Upper lobe of left lung (tissue), 6 donors: Measurements from ENCODE around the gene SLC36A4. TPM values are rescaled to one million over a fixed set of nuclear protein-coding genes. Genes with fewer than 3 reads are reported as not detected.
A peak's percentile ranks its signal among the peaks of the same experiment; 100 is the strongest.

Source experiments
- ATAC-seq, 2 donors: fragments of 200-7000 bp; cut with Tn5 transposase; one replicate each; pipeline ENCODE4 v1.9.1; 2022; ENCODE audit warnings: mild to moderate bottlenecking in 2 of 2, moderate library complexity in 2 of 2; ENCODE audit not compliant: low FRiP score in 2 of 2
- DNase-seq, 2 donors: peaks; one replicate each; pipeline ENCODE4 v3.0.0-alpha.2; 2019 to 2020
- H3K27ac ChIP-seq, 4 donors: fragments of 200-600 bp; sonication (generic); one replicate each; pipeline ENCODE4 v1.5.1; 2016 to 2019
- H3K27me3 ChIP-seq, 4 donors: fragments of 200-600 bp; sonication (generic); one replicate each; pipeline ENCODE4 v1.5.1; 2017 to 2019
- H3K36me3 ChIP-seq, 4 donors: fragments of 200-600 bp; sonication (generic); one replicate each; pipeline ENCODE4 v1.5.1; 2016 to 2019
- H3K4me1 ChIP-seq, 4 donors: fragments of 200-600 bp; sonication (generic); one replicate each; pipeline ENCODE4 v1.5.1; 2018 to 2019
- H3K4me3 ChIP-seq, 4 donors: fragments of 200-600 bp; sonication (generic); one replicate each; pipeline ENCODE4 v1.5.1; 2017 to 2019; ENCODE audit warnings: mild to moderate bottlenecking in 2 of 4, moderate library complexity in 1 of 4
- H3K9me3 ChIP-seq, 4 donors: fragments of 200-600 bp; sonication (generic); one replicate each; pipeline ENCODE4 v1.5.1; 2018 to 2019
- EP300 ChIP-seq, 4 donors: sonication (generic); formaldehyde crosslinking; IDR thresholded peaks; one replicate each; pipeline ENCODE4 v1.5.1; 2017; ENCODE audit warnings: antibody characterized with exemption in 4 of 4, control low read depth in 2 of 4
- POLR2A ChIP-seq, 4 donors: fragments of 450-650 bp; IDR thresholded peaks; one replicate each; pipeline ENCODE4 v1.5.1; 2016 to 2017; ENCODE audit warnings: antibody characterized with exemption in 4 of 4, mild to moderate bottlenecking in 2 of 4
- POLR2AphosphoS5 ChIP-seq, 2 donors: sonication (generic); formaldehyde crosslinking; IDR thresholded peaks; one replicate each; pipeline ENCODE4 v1.5.1; 2017; ENCODE audit warnings: antibody characterized with exemption in 2 of 2
- WGBS, 2 donors: methylation state at CpG; one replicate each; pipeline ENCODE4 v1.1.5; 2017 to 2018; 5-methylcytosine and 5-hydroxymethylcytosine counted together
- total RNA-seq, 6 donors: library from RNA; depleted of rRNA in 4 of 6; stranded (reverse); fragments of >200 nt in 4 of 6; gene quantifications; one replicate each; pipeline versions ENCODE4 v1.1.0 to v1.2.1, GENCODE V29; 2016 to 2021
- TF ChIP-seq, protein P1 (sequence below), 6 experiments: fragments of 450-650 bp in 4 of 6; fragments of 200-600 bp in 2 of 6; sonication (generic) in 2 of 6; IDR thresholded peaks; one replicate each; pipeline ENCODE4 v1.5.1; 2016 to 2019; ENCODE audit warnings: antibody characterized with exemption in 6 of 6
- donor health status: DM: no; HTN: no; CAD: no; lungs with moderate emphysema.
- donor health status: DM: no; HTN: yes; CAD: no; lungs with severe emphysema.

SLC36A4 gene
- total RNA-seq, 6 donors from 2014 or later: 11.4 to 37.9 (median 16.7) TPM

DNA sequence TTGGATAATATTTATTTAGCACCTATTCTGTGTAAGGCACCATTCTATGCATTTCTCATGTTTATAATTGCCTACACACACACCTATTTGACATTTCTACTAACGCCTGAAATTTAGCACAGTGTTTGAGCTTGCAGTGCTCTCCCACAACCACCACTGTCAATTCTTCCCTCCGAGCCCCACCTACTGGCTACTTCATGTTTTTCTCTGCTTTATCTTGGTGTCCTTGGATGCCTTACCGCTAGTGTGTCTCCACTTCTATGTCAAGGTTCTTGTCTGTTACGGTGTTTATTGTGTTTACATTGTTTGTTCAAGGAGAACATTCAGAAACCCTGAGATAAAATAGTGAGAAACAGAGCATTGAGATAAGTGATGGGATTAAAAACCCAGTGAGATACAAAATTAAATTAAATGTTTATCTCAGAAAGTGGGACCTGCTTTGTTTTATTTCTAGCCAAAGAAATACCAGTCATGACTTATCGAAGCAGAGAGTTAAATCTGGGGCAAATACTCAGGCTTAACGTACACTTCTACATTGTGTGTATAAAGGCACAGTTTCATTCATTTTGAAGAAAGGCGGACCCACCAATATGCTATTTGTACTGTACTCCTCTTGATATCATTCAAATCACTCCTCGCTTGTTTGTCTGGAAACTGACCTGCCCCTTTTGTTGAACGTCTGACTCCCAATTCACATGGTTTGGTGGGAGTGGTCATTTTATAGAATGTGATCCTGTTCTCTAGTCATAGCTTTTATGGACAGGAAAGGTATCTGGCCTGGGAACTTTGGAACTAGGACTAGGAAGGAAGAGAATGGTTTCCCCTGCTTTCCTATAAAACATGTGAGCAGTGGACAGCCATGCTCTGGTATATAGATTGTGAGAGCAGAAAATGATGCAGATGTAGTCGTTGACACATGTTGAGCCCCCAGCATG, 39.2 kb upstream of the SLC36A4 start:
- Histone ChIP-seq H3K4me3 (no peak overlapping the region), H3K36me3 (no peaks in the 10 kb centered on the region), H3K9me3 (no peaks in the 10 kb centered on the region), H3K27me3 (no peaks in the 10 kb centered on the region), H3K4me1 (no peaks in the 10 kb centered on the region), H3K27ac (no peak overlapping the region)
- peak in 1 of 2 donors; percentile 61 for ATAC-seq
- TF ChIP-seq POLR2A (IDR thresholded peaks at IDR 0.05) (no peak), EP300 (IDR thresholded peaks at IDR 0.05) (no peak), POLR2AphosphoS5 (IDR thresholded peaks at IDR 0.05) (no peak)
- TF ChIP-seq, protein P1, sequence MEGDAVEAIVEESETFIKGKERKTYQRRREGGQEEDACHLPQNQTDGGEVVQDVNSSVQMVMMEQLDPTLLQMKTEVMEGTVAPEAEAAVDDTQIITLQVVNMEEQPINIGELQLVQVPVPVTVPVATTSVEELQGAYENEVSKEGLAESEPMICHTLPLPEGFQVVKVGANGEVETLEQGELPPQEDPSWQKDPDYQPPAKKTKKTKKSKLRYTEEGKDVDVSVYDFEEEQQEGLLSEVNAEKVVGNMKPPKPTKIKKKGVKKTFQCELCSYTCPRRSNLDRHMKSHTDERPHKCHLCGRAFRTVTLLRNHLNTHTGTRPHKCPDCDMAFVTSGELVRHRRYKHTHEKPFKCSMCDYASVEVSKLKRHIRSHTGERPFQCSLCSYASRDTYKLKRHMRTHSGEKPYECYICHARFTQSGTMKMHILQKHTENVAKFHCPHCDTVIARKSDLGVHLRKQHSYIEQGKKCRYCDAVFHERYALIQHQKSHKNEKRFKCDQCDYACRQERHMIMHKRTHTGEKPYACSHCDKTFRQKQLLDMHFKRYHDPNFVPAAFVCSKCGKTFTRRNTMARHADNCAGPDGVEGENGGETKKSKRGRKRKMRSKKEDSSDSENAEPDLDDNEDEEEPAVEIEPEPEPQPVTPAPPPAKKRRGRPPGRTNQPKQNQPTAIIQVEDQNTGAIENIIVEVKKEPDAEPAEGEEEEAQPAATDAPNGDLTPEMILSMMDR (IDR thresholded peaks at IDR 0.05): peak in 5 of 6 experiments; percentile 22 to 45 (median 33)
- 42 to 44% methylated on average over 10 of the region's 10 CpGs for WGBS, 2 donors
- DNase-seq: no peak

DNA sequence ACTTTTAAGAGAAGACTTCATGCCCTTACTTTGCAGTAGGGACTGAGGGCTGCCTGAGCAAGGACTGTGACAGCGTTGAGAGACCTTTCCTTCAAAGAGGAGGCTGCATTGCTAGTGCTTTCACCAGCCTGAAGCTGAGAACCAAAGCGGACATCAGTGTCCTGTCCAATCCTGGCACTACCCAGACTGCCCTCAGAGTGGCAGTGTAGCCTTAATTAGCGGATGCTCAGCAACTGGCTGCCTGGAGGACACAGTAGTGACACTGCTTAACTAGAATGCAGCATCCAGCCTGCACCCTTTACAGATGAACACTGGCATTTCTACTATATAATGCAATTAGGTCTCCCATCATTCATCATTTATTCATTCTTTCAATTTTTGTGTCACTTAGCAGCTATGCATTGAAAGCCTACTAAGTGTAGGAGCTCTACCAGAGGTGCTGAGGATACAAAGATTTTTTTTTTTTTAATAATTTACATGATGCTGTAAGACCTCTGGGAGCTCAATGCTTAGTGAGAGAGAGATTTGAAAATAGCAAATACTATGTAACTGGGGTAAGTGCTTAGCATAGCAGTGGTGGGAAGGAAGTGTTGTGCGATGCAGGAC, 36.9 kb upstream of the SLC36A4 start:
- DNase-seq (peak in 1 of 2 donors; percentile 75), ATAC-seq (peak; percentile 90 to 95)
- Histone ChIP-seq H3K4me3 (no peak overlapping the region), H3K27me3 (no peaks in the 10 kb centered on the region), H3K4me1 (no peaks in the 10 kb centered on the region), H3K9me3 (no peaks in the 10 kb centered on the region), H3K27ac (no peak overlapping the region), H3K36me3 (no peaks in the 10 kb centered on the region)
- 26 to 27% methylated on average over 4 of the region's 4 CpGs for WGBS, 2 donors
- no peak for TF ChIP-seq POLR2A (IDR thresholded peaks at IDR 0.05)
- TF ChIP-seq, protein P1 (IDR thresholded peaks at IDR 0.05): peak; percentile 80 to 93 (median 86)

DNA sequence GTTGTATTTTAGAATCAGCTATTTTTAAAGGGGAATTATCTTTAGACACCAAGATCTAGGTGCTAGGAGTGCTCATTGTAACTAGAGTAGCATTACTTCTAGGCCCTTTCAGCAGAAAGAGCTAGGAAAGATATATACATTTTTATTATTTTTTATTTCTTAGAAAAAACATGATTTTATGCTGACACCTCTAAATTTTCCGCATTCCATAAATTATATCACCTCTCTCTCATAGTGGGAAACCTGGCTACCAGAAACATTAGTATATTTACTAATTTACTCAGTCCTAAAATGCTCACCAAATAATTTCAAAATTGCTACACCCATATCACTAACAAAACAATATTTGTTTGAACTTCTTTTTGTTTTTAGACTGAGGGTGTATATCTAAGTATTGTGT, 32.1 kb upstream of the SLC36A4 start:
- ATAC-seq (no peak), DNase-seq (no peak)
- WGBS, 2 donors: 88 to 96% methylated on average over 1 of the region's 1 CpG
- Histone ChIP-seq H3K4me3 (no peak overlapping the region), H3K27me3 (no peaks in the 10 kb centered on the region), H3K9me3 (no peaks in the 10 kb centered on the region), H3K36me3 (no peaks in the 10 kb centered on the region), H3K27ac (no peak overlapping the region), H3K4me1 (no peaks in the 10 kb centered on the region)
- TF ChIP-seq EP300 (IDR thresholded peaks at IDR 0.05) (no peak), POLR2AphosphoS5 (IDR thresholded peaks at IDR 0.05) (no peak), POLR2A (IDR thresholded peaks at IDR 0.05) (no peak)
- TF ChIP-seq, protein P1 (IDR thresholded peaks at IDR 0.05): no peak

DNA sequence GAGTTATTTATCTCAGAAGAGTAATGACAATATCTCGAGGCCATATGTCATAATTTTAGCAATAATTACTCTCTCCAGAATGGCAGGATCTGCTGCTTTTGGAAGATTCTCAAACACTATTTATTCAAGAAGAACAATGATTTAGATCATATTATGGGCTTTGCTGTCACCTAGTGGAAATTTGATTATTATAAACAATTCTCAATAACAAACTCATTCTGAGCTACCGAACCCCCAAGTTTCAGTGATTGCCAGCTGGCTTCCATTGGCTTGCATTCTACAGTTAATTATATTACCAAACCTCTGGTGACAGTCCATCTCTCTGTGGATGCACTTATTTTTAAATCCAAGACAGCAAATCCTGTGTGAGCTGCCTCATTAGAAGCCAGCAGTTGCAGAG, 27.9 kb upstream of the SLC36A4 start:
- ATAC-seq (peak in 1 of 2 donors; percentile 34), DNase-seq (no peak)
- Histone ChIP-seq H3K27me3 (no peaks in the 10 kb centered on the region), H3K4me1 (no peaks in the 10 kb centered on the region), H3K4me3 (no peak overlapping the region), H3K36me3 (no peaks in the 10 kb centered on the region), H3K9me3 (no peaks in the 10 kb centered on the region), H3K27ac (no peak overlapping the region)
- 32 to 38% methylated on average over 2 of the region's 2 CpGs for WGBS, 2 donors
- TF ChIP-seq POLR2AphosphoS5 (IDR thresholded peaks at IDR 0.05): no peak
- TF ChIP-seq EP300 (IDR thresholded peaks at IDR 0.05): no peak
- TF ChIP-seq, protein P1 (IDR thresholded peaks at IDR 0.05): peak in 2 of 6 experiments; percentile 22 to 45
